ENCODE measurements around the gene PAX6.

- no peak for TF ChIP-seq ATF4 (CRISPR knock-in tag; IDR thresholded peaks at IDR 0.05)
- TF ChIP-seq POLR2A (conservative IDR thresholded peaks at IDR 0.05) = no peak
Observed at GRCh38 chr11:31808721-31809540, 2.2 kb downstream of the PAX6 start.

All from K562 (cell line).